ENCODE results near the gene FBXO39.
"Not testable (repeated sequence)": the region's sequence is repeated elsewhere in the genome, so short reads cannot be mapped to it uniquely, and the experiment has no call there.

The FBXO39 gene

DNA sequence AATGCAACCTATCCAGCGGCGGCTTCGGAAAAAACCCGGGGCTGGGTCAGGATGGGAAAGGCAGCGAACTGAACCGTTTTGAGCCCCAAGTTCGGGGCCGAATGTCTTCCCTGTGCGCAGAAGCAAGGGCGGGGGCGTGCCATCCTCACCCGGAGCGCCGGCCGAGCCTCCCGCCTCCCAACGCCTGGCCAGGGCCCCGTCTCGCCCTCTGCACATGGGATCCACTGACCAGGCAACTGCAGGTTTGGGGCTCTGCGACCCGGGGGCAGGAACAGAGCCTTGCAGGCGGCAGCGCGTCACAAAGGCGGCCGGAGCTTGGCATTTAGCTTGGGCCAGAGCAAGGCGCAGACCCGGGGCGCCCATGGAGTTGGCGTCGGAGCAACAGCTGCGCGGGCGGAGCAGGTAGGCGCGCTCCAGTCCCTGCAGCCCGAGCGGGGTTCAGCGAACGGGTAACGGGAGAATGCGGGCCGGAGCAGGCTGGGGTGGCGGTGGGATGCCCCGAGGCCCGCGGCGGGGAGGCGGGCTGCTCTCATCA is at the start of gene FBXO39:
Gene FBXO39, plus strand, starts transcription at position 345 of the 535 bp plus-strand sequence. CDS start 3,654 bp downstream, outside the sequence.
- DNase-seq: no peak

DNA sequence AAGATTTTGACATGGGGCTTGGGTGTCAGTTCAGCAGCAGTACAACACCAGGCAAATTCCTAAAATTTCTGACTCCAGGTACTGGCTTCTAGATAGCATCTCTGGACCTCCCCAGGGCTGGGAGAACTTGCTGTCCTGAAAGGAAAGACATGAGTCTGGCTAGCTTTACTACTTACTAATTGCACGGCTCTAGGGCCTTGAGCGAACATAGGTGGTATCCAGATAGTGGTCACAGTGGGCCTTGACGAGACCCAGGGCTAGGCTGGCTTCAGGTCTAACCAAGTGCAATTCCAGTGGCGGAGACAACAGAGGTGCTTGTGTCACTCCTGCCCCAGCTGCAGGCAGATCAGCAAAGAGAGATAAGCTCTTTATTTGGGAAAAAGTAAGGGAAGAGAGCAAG is 46.5 kb upstream of the FBXO39 start:
- no peak for DNase-seq

DNA sequence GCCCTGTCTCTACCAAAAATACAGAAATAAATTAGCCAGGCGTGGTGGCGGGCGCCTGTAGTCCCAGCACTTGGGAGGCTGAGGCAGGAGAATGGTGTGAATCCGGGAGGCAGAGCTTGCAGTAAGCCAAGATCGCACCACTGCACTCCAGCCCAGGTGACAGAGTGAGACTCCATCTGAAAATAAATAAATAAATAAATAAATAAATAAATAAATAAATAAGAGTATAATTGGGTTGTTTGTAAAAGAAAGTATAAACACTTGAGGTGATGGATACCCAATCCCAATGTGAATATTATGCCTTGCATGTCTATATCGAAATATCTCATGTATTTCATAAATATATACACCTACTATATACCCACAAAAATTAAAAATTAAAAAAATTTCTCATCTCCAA is 29.4 kb upstream of the FBXO39 start:
- not testable (repeated sequence) for DNase-seq

DNA sequence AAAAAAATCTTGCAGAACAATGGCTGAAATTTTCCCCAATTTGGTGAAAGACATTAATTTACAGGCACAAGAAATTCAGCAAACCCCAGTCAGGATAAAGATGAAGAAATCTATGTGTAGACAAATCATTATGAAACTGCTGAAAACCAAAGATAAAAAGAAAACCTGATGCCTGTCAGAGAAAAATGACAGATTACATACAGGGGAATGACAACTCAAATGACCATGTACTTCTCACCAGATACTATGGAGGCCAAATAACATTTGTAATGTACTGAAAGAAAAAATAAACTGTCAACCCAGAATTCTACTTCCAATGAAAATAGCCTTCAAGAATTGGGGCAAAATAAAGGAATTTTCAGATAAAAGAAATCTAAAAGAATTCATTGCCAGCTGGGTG is 27.4 kb upstream of the FBXO39 start:
- DNase-seq: no peak

DNA sequence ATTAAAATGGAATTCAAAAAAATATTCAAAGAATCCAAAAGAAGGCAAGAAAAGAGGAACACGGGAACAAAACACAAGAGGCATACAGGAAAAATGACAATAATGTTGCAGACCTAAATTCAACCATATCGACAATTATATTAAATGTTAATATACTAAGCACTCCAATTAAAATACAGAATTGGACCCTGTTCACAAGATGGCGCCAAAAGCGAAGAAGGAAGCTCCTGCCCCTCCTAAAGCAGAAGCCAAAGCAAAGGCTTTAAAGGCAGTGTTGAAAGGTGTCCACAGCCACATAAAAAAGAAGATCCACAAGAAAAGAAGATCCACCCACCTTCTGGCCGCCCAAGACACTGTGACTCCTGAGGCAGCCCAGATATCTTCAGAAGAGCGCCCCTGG is 26.5 kb upstream of the FBXO39 start:
- DNase-seq: no peak

DNA sequence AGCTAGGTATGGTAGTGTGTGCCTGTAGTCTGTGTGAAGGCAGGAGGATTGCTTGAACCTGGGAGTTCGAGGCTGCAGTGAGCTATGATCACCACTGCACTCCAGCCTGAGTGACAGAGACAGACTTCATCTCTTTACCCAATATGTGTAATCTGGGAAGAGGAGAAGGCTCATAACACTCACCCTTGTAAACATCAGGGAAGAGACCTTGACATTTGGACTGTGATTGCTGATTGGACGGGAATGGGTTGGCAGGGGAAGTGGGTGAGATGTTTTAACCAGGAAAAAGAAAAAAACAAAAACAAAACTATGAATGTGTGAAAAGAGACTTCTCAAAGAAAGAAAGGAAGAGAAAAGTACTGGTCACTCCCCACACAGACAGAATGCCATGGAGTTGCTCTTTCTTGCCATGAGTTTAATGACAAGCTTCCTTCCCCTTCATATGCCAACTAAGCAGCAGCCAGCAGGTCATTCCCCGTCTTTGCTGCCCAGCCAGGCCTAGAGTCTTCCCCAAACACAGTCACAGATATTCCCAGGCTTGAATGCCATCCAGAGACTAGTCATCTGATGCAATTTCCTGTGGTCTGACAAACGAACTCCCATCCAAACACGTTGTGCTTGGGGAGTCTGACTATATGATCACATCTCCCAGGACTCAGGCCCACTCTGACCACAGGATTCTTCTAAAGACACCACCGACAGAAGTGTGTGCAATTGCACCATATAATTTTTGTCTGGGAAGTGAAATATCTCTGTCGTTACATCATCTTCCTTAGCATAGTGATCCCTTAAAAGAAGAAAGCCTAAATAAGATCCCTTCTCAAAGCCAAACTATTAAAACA is 23.7 kb upstream of the FBXO39 start:
- DNase-seq: no peak

DNA sequence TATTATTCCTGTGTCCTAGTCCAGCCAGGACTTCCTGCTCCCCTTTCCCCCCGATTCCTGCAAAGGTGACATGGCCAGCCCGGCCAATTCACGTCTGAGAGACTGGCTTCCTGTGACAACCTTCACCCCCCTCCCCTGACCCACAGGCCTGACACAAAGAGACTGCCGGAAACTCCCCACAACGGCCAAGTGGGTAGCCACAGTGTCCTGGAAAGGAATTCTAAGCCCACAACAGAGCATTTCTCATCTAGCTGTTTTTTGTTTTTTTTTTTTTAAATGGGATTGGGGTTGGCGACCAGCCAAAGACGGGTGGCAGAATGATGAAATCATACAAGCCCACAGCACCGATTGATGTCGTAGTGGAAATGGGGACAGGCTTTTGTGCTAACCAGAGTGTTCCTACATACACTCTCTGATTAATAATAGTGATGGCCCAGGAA is 23.0 kb upstream of the FBXO39 start:
- no peak for DNase-seq

DNA sequence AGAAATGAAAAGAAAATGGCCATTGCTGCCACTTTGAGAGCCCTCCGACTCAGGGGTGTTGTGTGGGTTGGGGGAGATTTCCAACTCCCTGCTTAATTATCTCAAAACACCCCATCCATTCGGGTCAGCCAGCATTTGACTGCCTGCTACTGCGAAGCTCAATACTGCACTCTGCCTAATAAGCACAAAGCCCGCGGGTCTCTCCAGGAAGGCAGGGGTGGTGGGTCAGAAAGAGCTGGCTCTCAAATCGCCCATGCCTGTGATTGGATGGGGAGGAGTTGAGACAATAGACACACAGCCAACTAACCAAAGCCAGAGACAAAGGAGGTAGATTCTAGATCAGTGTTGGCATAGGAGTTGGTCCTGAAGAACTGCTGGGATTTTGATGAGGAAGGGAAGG is 22.5 kb upstream of the FBXO39 start:
- DNase-seq: no peak

DNA sequence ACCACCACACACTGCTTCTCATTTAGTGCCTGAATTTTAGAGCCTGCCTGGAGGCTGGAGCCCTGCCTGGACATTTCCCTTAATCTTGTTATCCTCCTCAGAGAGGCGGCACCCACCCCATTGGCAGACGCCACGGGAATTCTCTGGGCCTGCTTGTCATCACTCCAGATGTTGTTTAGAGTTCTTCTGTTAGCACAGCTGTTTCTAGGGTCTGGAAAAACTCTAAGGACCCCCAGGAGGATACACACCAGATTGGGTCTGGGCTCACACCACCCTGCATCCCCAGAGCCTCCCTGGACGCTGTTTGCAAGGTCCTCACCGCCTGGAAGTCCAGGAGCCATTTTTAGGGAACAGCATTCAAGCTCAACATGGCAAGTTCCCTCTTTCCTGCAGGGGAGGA is 20.7 kb upstream of the FBXO39 start:
- no peak for DNase-seq

DNA sequence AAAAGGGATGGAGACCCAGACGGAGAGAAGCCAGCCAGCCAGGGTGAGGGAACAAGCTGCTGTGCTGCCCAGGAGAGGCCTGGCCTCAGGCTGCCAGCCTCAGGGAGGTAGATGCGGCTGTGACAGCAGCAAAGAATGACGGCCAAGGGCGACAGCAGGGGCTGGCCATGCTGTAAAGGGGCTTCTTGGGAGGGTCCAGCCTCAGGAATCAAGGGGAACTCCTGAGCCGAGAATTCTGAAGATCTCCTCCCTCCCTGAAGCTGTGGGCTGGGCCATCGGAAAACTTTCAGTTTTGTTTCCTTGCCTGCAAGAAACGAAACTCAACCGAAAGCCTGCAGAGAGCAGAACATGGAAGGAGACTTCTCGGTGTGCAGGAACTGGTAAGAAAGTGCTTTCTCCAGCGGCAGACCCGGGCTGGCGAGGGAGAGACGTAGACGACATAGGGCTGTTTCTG is 20.3 kb upstream of the FBXO39 start, which contains the start of gene XAF1:
Gene XAF1, plus strand, starts transcription at position 316 of the 454 bp plus-strand sequence. Its CDS starts 33 bp downstream, at position 349.
- DNase-seq: no peak

DNA sequence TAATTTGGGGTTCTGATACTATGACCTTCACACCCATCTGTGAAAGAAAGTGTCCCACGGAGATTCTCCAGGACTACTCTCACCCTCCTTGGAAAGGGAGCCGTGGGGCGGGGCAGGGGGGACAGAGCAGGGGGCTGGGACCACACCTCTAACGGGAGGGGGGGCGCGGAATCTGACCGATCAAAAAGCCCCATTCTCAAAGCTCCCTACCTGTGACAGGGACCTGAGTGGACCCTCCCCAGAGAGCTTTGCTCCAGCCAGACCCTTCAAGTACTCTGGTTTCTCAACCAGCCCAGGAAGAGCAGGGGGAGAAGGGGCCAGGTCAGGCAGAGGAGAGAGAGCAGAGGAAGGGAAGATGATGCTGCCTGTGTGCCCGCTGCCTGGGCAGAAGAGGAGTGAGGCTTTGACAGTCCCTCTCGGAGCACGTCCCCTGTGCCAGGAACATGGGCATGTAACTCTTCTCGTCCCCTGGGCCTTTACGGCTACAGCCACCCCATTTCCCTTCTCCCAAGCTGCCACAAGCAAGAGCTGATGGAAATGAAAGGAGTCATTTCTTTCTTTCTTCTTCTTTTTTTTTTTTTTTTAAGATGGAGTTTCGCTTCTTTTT is 19.5 kb upstream of the FBXO39 start:
- no peak for DNase-seq

DNA sequence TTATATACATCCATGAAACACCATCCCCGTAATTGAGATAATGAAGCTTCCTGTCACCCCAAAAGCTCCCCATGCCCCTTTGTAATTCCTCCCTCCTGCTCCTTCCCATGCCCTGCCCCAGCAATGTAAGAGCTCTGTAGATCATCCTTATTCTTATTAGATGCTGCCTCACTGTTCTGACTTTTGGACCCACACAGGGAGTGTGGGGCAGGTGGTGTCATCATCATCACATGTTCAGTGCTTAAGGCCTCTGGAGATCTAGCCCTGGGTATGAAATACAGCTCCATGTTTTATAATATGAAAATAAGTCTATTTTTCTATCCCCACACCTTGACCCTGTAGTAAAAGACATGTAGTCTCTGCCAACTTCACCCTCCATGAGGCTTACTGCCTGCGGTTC is 18.3 kb upstream of the FBXO39 start:
- no peak for DNase-seq

DNA sequence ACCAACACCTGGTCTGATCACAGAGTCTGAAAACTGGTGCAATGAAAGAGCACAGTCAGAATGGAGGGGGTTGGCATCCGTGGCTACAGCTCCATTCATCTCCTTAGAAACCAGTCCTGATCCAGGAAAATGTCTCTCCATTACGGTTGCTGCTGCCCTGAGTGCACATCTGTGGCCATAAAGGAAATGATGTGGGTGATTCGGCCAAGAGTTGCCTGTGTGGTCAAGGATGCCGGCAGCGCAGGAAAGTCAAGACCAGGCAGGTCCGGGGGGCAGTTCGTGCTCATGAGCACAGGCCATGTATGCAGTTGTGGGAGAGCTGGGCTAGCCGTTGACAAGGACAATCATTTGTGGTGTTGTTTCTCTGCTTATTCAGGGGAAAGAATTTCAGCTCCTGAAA is 14.2 kb upstream of the FBXO39 start:
- no peak for DNase-seq

DNA sequence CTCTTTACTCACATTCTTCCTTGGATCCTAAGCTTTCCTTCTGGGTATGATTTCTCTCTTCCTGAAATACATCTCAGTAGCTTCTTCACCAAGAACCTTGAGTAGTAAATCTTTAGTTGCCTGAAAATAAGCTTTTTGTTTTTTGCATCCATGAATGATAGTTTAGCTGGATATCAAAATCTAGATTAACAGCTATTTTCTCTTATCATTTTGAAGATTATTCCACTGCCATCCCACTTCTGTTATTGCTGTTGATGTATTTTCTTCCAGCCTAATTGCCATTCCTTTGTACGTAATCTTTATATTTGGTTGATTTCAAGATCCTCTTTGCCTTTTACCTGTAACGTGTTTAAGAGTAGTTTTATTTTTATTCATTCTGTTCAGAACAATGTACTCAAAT is 7.6 kb upstream of the FBXO39 start:
- no peak for DNase-seq

DNA sequence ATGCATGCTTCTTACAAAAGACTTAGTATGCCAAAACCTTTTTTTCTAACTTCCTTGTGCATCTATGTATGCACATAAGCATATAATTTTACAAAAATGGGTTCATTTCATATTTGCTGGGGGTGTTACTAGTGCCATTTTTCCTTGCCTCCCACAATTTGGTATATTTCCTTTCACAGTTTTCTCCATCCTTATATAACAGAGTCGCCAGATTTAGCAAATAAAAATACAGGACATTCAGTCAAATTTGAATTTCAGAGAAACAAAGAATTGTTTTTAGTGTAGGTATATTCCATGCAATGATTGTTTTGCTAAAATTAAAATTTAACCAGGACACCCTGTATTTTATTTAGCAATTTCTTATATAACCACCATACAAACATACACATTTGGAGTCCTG is 4.0 kb upstream of the FBXO39 start:
- no peak for DNase-seq

DNA sequence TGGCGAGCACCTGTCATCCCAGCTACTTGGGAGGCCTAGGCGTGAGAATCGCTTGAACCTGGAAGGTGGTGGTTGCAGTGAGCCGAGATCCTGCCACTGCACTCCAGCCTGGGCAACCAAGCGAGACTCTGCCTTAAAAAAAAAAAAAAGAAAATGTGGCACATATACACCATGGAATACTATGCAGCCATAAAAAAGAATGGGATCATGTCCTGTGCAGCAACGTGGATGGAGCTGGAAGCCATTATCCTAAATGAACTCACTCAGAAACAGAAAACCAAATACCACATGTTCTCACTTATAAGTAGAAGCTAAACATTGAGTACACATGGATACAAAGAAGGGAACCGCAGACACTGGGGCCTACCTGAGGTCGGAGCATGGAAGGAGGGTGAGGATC is 1.1 kb upstream of the FBXO39 start:
- DNase-seq: not testable (repeated sequence)

DNA sequence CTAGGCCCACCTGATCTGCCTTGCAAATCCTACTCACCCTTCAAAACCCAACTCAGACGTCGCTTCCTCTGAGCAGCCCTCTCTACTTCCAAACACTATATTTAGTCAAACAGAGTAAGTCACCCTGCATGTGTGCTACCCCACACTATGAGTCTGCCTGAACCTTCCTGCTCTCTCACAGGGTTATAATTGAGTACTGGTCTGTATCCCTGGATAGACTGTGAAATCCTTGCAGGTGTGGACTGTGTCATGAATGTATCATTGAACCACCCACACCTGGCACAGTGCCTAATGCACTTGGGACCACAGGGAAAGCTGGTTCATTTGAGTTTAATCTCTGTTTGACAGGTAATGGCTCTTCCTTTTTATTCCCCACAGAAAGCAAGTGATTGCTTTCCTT is 3.4 kb downstream of the FBXO39 start:
- no peak for DNase-seq

DNA sequence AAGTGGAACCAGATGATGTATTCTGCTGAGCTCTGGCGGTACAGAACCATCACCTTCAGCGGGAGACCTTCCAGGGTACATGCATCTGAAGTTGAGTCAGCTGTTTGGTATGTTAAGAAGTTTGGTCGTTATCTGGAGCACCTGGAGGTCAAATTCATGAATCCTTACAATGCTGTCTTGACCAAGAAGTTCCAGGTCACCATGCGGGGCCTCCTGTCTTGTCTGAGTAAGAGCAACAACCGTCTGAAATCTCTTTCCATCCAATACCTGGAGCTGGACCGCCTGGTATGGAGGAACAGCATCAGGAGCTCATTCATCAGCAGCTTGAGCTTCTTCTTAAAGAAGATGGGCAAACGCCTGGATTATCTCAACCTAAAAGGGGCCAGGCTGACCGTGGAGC is 4.0 kb downstream of the FBXO39 start:
- no peak for DNase-seq

DNA sequence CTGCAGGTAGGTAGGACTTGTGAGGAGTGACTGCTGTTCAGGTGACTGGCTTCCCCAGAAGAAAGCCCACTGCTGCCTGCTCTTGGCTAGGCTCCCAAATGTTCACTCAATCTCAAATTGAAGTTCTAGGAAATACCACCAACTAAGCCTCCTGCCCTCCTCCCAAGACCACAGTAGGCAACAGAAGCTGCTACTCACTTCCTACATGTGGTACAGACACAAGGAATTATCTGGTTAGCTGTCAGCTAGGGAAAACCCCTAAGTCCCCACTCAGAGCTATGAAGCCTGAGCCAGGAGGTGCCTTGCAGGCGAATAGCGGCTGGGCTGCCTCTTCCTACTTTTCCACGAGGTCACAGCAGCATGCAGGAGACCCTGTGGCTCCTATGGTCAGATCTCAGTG is 4.9 kb downstream of the FBXO39 start:
- DNase-seq: no peak

DNA sequence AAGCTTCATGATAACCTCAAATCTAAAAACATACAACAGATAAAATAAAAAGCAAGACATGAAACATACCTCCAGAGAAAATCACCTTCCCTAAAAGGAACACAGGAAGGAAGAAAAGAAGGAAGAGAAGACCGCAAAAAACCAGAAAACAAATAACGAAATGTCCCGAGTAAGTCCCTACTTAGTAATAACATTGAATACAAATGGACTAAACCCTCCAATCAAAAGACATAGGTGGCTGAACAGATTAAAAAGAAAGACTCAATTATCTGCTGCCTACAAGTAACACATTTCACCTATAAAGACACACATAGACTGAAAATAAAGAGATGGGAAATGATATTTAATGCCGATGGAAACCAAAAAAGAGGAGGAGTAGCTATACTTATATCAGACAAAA is 6.2 kb downstream of the FBXO39 start:
- no peak for DNase-seq

DNA sequence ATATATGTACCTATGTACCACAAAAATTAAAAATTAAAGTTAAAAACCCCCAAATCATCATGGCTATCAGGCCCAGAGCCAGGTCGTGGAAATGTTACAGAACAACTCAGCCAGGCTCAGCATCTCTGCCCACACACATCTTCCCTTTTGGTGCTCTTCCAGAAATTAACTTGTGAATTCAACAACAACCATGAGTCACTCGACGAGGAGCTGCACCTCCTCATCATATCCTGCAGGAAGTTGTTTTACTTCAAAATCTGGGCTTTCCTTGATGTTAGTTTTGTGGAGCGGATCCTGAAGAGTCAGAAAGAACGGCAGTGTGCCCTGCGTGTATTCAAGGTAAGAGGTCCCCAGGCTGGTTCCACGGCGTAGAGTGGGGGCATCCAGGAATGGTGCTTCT is 10.6 kb downstream of the FBXO39 start:
- DNase-seq: no peak

DNA sequence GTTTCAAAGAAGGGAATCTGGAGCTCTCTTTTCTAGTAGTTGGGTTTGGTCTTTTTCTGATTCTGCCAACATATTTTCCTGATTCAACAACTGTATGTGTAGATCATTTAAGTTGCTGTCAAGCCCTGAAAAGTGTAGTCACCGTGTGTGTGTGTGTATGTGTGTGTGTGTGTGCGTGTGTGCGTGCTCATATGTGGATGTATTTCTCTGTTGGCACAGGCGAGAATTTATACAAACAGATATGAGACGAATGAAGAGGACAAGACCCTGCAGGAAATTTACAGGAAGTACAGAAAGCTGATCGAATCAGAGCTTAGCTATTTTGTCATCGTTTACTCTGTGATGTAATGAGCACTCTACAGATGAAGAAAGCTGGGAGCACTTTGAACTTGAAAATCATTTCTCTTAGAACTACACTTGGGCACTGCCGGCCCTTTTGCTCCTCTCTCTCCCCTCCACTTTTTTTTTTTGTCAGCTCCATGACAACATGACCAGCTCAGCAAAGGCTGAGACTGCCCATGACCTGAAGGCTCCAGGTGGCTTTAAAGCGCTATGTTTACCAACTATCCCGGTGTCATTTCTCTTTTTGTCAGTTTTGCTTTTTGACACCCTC is 11.2 kb downstream of the FBXO39 start:
- no peak for DNase-seq

DNA sequence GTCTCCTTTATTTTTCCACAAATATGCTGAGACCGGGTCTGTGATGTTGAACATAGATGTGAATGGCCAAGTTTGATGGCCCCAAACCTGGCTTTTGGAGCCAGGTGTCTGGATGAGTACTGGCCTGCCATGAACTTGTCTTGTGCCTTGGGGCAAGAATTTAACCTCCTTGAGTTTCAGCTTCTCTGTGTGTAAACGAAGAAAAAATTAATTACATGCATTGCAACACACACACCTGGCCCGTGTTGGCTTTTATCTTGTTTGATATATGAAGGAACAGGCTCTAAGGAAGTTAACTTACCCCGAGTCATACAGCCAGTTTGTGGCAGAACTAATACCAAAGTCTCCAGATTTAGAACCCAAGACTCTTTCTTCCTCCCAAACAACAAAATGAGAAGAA is 13.1 kb downstream of the FBXO39 start:
- DNase-seq: no peak
